Measurements from ENCODE around the gene TMEM273. TPM values are rescaled to one million over a fixed set of nuclear protein-coding genes. Genes with fewer than 3 reads are reported as not detected.

Gene TMEM273
- total and polyA plus RNA-seq, 9 donors = 1.5 to 25.2 (median 5.0) TPM

DNA sequence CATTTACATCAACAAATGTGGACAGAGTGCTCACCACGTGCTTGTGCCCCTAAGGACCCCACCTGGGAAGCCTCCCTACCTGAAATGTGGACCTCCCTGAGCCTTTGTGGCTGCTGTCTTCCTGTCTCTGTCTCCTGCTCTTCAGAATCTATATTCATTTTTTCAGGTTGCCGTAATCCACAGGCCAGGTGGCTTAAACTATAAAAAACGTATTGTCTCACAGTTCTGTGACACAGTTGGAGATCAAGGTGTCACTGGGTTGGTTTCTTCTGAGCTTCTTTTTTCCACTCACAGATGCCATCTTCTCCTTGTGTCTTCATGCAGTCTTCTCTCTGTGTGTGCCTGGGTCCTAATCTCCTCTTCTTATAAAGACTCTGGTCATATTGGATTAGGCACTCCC is 67.3 kb downstream of the TMEM273 start:
- 82 to 92% (median 86%) methylated on average over 3 of the region's 3 CpGs for WGBS, 3 donors
- no peaks in the 10 kb centered on the region for H3K9me3 ChIP-seq
- no peak overlapping the region for H3K27ac ChIP-seq
- no peak overlapping the region for H3K4me3 ChIP-seq
- intact Hi-C loops (cut with DNase I) = no loop called here
- no peak for TF ChIP-seq EP300 (IDR thresholded peaks at IDR 0.05)
- TF ChIP-seq POLR2A (IDR thresholded peaks at IDR 0.05) = no peak
- TF ChIP-seq, protein P1, sequence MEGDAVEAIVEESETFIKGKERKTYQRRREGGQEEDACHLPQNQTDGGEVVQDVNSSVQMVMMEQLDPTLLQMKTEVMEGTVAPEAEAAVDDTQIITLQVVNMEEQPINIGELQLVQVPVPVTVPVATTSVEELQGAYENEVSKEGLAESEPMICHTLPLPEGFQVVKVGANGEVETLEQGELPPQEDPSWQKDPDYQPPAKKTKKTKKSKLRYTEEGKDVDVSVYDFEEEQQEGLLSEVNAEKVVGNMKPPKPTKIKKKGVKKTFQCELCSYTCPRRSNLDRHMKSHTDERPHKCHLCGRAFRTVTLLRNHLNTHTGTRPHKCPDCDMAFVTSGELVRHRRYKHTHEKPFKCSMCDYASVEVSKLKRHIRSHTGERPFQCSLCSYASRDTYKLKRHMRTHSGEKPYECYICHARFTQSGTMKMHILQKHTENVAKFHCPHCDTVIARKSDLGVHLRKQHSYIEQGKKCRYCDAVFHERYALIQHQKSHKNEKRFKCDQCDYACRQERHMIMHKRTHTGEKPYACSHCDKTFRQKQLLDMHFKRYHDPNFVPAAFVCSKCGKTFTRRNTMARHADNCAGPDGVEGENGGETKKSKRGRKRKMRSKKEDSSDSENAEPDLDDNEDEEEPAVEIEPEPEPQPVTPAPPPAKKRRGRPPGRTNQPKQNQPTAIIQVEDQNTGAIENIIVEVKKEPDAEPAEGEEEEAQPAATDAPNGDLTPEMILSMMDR (IDR thresholded peaks at IDR 0.05) = no peak
- no peak for DNase-seq
- H3K36me3 ChIP-seq = no peaks in the 10 kb centered on the region
- H3K27me3 ChIP-seq = no peaks in the 10 kb centered on the region
- H3K4me1 ChIP-seq (ENCODE audit: insufficient read depth) = no peaks in the 10 kb centered on the region

DNA sequence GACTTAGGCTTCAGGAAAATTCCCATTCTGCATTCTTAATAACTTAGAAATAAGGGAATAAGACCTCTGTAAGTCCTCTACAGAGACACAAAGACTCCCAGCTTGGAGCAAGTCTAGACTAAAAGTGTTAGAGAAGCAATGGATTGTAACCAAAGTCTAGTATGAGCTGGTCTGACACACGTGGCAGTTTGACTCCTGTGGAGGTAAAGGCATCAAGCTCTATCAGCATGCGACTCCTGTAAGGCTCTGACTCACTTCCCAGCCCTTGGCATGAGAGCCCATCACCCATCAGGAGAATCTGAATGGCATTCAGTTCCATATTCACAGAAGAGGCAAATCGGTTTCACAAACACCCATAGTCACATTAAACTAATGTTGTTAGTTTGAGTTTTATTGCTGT is 68.4 kb downstream of the TMEM273 start:
- DNase-seq = no peak
- intact Hi-C loops (cut with DNase I) = loop anchor here in 2 of 4 donors (5.0 to 10.0 kb wide), 2 partner anchors 37 to 105 kb away; no protein-coding TSS in a partner anchor
- H3K27ac ChIP-seq = no peak overlapping the region
- H3K9me3 ChIP-seq = no peaks in the 10 kb centered on the region
- H3K4me1 ChIP-seq (ENCODE audit: insufficient read depth) = peaks cover 4% of the 10 kb centered on the region
- no peak overlapping the region for H3K4me3 ChIP-seq
- H3K27me3 ChIP-seq = no peaks in the 10 kb centered on the region
- 60 to 75% (median 75%) methylated on average over 3 of the region's 3 CpGs for WGBS, 3 donors
- no peaks in the 10 kb centered on the region for H3K36me3 ChIP-seq
- TF ChIP-seq, protein P1 (IDR thresholded peaks at IDR 0.05) = no peak
- TF ChIP-seq EP300 (IDR thresholded peaks at IDR 0.05) = no peak
- no peak for TF ChIP-seq POLR2A (IDR thresholded peaks at IDR 0.05)

- H3K9me3 ChIP-seq = no peaks in the 10 kb centered on the region
- peaks cover 8% of the 10 kb centered on the region for H3K4me1 ChIP-seq (ENCODE audit: insufficient read depth)
- DNase-seq = no peak
- no peak for TF ChIP-seq EP300 (IDR thresholded peaks at IDR 0.05)
- TF ChIP-seq, protein P1 (IDR thresholded peaks at IDR 0.05) = no peak
- intact Hi-C loops (cut with DNase I) = loop anchor here in 2 of 4 donors (5.0 to 10.0 kb wide), 2 partner anchors 36 to 104 kb away; no protein-coding TSS in a partner anchor
- no peaks in the 10 kb centered on the region for H3K36me3 ChIP-seq
- H3K27ac ChIP-seq = no peak overlapping the region
- no peak overlapping the region for H3K4me3 ChIP-seq
- 72 to 77% (median 74%) methylated on average over 6 of the region's 6 CpGs for WGBS, 3 donors
- H3K27me3 ChIP-seq = no peaks in the 10 kb centered on the region
These were observed 69.6 kb downstream of the TMEM273 start for GRCh38 chr10:49118430-49119074.

DNA sequence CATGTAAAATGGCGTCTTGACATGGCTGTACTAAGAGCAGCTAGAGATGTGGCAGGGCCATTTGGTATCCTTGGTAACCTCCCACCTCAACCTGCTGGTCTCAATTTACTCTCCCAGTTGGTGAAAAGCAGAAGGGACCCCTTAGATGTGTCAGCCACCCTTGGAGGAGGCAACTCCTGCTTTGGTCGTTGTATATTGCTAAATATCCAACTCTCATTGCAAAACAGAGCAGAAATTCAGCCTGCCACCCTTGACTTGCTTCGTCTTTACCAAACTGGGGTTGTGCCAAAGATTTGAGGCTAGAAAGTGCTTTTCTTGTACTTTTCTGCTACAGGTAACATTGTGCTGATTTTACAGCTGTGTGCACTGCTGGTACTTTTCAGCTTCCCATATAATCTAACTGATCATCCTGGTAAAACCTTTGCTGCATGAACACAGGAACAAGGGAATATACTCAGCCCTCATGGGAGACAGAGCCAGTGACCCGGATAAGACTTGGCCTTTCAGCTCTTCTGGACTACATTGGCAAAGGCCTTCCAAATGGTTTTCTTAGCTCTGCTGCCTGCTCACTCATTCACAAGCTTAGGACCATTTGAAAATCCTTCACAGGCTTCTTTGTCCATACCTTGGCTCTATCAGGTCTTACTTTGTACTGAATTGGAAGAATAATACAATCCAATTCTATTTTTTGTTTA is 70.7 kb downstream of the TMEM273 start:
- Histone ChIP-seq H3K27ac (peak overlapping the region in 1 of 2 donors; percentile 17), H3K4me1 (ENCODE audit: insufficient read depth) (peaks cover 9% of the 10 kb centered on the region), H3K9me3 (no peaks in the 10 kb centered on the region), H3K4me3 (no peak overlapping the region), H3K27me3 (no peaks in the 10 kb centered on the region), H3K36me3 (no peaks in the 10 kb centered on the region)
- whole genome bisulfite sequencing, 3 donors = 82 to 85% (median 85%) methylated on average over 4 of the region's 4 CpGs
- TF ChIP-seq EP300 (IDR thresholded peaks at IDR 0.05) (no peak), POLR2A (IDR thresholded peaks at IDR 0.05) (no peak)
- TF ChIP-seq, protein P1 (IDR thresholded peaks at IDR 0.05) = no peak
- intact Hi-C loops (cut with DNase I) = loop anchor here in 2 of 4 donors (5.0 to 10.0 kb wide), 2 partner anchors 35 to 103 kb away; no protein-coding TSS in a partner anchor
- no peak for DNase-seq

Measured in ovary (tissue), 9 donors.